C4-2B (cell line): ENCODE measurements around the gene HECW1.

Experiments used
- CTCF ChIP-seq: fragments of 450-650 bp; conservative IDR thresholded peaks from 2 replicates; pipeline ENCODE4 v1.5.1; 2017; ENCODE audit warnings: mild to moderate bottlenecking
- ZFX ChIP-seq: fragments of 450-650 bp; IDR thresholded peaks from 2 replicates; pipeline ENCODE4 v1.6.1; 2017

GRCh38 chr7:43212921-43213320, 100.5 kb downstream of the HECW1 start:
- TF ChIP-seq ZFX: no peak
- no peak for TF ChIP-seq CTCF
